Mucosa of gallbladder (tissue), 1 donor: ENCODE data around the gene EFEMP2. TPM values are rescaled to one million over a fixed set of nuclear protein-coding genes. Genes with fewer than 3 reads are reported as not detected.
A peak's percentile ranks its signal among the peaks of the same experiment; 100 is the strongest.

ENCODE experiments used
- DNase-seq: peaks from one replicate; pipeline ENCODE4 v3.0.0-alpha.2; 2020; ENCODE audit warnings: low spot score
- total RNA-seq: library from RNA; stranded (reverse); gene quantifications from one replicate; pipeline ENCODE4 v1.2.1, GENCODE V29; 2021
- donor health status: DM: no; HTN: no; CAD: no.

Gene EFEMP2
- total RNA-seq, 1 donor from 2014 or later = 86.5 TPM

- DNase-seq = no peak
Measured at GRCh38 chr11:65885231-65885630, 12.6 kb upstream of the EFEMP2 start.

GRCh38 chr11:65884716-65885092, 12.1 kb upstream of the EFEMP2 start:
- DNase-seq = peak; percentile 73

GRCh38 chr11:65883786-65884715, 11.5 kb upstream of the EFEMP2 start:
- DNase-seq = no peak

- no peak for DNase-seq
Measured at GRCh38 chr11:65883058-65883761, 10.6 kb upstream of the EFEMP2 start.

GRCh38 chr11:65882120-65883057, 9.8 kb upstream of the EFEMP2 start:
- no peak for DNase-seq

- no peak for DNase-seq
Measured at GRCh38 chr11:65880844-65881421, 8.3 kb upstream of the EFEMP2 start.

- DNase-seq = no peak
Measured at GRCh38 chr11:65880027-65880426, 7.4 kb upstream of the EFEMP2 start.

GRCh38 chr11:65879617-65880016, 7.0 kb upstream of the EFEMP2 start, which contains the start of gene CTSW:
Gene CTSW, plus strand, starts transcription at chr11:65879837. Its CDS starts 18 bp downstream, at chr11:65879855.
- DNase-seq = no peak

GRCh38 chr11:65873318-65874156, 937 bp upstream of the EFEMP2 start:
- peak; percentile 94 for DNase-seq

- DNase-seq = no peak
Measured at GRCh38 chr11:65871811-65872548, 620 bp downstream of the EFEMP2 start.

GRCh38 chr11:65870706-65871681, 1.6 kb downstream of the EFEMP2 start:
- DNase-seq = no peak

GRCh38 chr11:65870307-65870658, 2.3 kb downstream of the EFEMP2 start:
- DNase-seq = no peak

GRCh38 chr11:65869643-65870306, 2.8 kb downstream of the EFEMP2 start:
- DNase-seq = no peak

- DNase-seq = no peak
Measured at GRCh38 chr11:65868907-65869306, 3.7 kb downstream of the EFEMP2 start.

- DNase-seq = no peak
Measured at GRCh38 chr11:65868076-65868667, 4.4 kb downstream of the EFEMP2 start.

GRCh38 chr11:65867284-65868071, 5.1 kb downstream of the EFEMP2 start:
- no peak for DNase-seq
